ENCODE results near the gene VTI1B.

Gene VTI1B

GRCh38 chr14:67599698-67600561 is 74.5 kb downstream of the VTI1B start, which contains the start of gene PIGH:
PIGH (minus strand) TSS chr14:67600268; CDS start chr14:67600203, 65 bp downstream.
- Histone ChIP-seq H3K36me3 (ENCODE audit: insufficient read depth, low read depth, low read length) (no peaks in the 10 kb centered on the region), H3K9ac (ENCODE audit: low read depth, low read length) (peak within 1 kb of the TSS; percentile 67; the same call in 1 of the 2 replicates), H3K4me3 (ENCODE audit: low read length) (peak within 1 kb of the TSS; percentile 84), H3K27ac (ENCODE audit: low read length) (no peak within 1 kb of the TSS), H3K9me3 (ENCODE audit: insufficient read depth, low read depth, low read length) (no peaks in the 10 kb centered on the region), H3K27me3 (ENCODE audit: insufficient read depth, low read length) (peaks cover 60% of the 10 kb centered on the region), H3K4me1 (ENCODE audit: insufficient read depth, low read length) (no peaks in the 10 kb centered on the region)
